Hepatocyte (in vitro differentiated cells): ENCODE results near the gene VWF. TPM values are rescaled to one million over a fixed set of nuclear protein-coding genes. Genes with fewer than 3 reads are reported as not detected.

ENCODE experiments used
- DNase-seq: peaks from one replicate; pipeline ENCODE4 v3.0.0-alpha.2; 2016; ENCODE audit warnings: low spot score
- H2AFZ ChIP-seq: fragments of 200-600 bp; sonication (generic); 2 replicates; pipeline ENCODE4 v1.6.0; 2016; ENCODE audit warnings: antibody characterized with exemption, mild to moderate bottlenecking
- H3K27ac ChIP-seq: fragments of 200-600 bp; sonication (generic); 2 replicates; pipeline ENCODE4 v1.5.1; 2016; ENCODE audit warnings: mild to moderate bottlenecking
- H3K27me3 ChIP-seq: fragments of 200-600 bp; sonication (generic); 2 replicates; pipeline ENCODE4 v1.6.1; 2016
- H3K36me3 ChIP-seq: fragments of 200-600 bp; sonication (generic); replicated peaks from 2 replicates; pipeline ENCODE4 v1.5.1; 2016; ENCODE audit warnings: low read depth; ENCODE audit not compliant: insufficient read depth
- H3K4me1 ChIP-seq: fragments of 200-600 bp; sonication (generic); 2 replicates; pipeline ENCODE4 v1.5.1; 2016; ENCODE audit warnings: mild to moderate bottlenecking, moderate library complexity; ENCODE audit not compliant: insufficient read depth
- H3K4me2 ChIP-seq: fragments of 200-600 bp; sonication (generic); 2 replicates; pipeline ENCODE4 v1.6.0; 2016
- H3K4me3 ChIP-seq: fragments of 200-600 bp; sonication (generic); 2 replicates; pipeline ENCODE4 v1.5.1; 2016; ENCODE audit warnings: mild to moderate bottlenecking
- H3K79me2 ChIP-seq: fragments of 200-600 bp; sonication (generic); 2 replicates; pipeline ENCODE4 v1.6.0; 2017; ENCODE audit warnings: mild to moderate bottlenecking
- H3K9me2 ChIP-seq: fragments of 200-600 bp; sonication (generic); replicated peaks from 2 replicates; pipeline ENCODE4 v1.6.0; 2017; ENCODE audit warnings: mild to moderate bottlenecking; ENCODE audit not compliant: insufficient read depth
- H3K9me3 ChIP-seq: fragments of 200-600 bp; sonication (generic); 2 replicates; pipeline ENCODE4 v1.5.1; 2016; ENCODE audit warnings: low read depth, mild to moderate bottlenecking
- H4K20me1 ChIP-seq: fragments of 200-600 bp; sonication (generic); 2 replicates; pipeline ENCODE4 v1.6.0; 2016; ENCODE audit warnings: mild to moderate bottlenecking; ENCODE audit not compliant: insufficient read depth, poor library complexity, severe bottlenecking
- EZH2 ChIP-seq: fragments of 200-600 bp; sonication (generic); IDR thresholded peaks from 2 replicates; pipeline ENCODE4 v1.6.1; 2016; ENCODE audit warnings: antibody characterized with exemption, mild to moderate bottlenecking, borderline replicate concordance
- EZH2phosphoT487 ChIP-seq: fragments of 200-600 bp; sonication (generic); IDR thresholded peaks from one replicate; pipeline ENCODE4 v1.6.1; 2018; ENCODE audit warnings: antibody characterized with exemption, mild to moderate bottlenecking, low read depth, moderate library complexity; ENCODE audit not compliant: unreplicated experiment, severe bottlenecking
- WGBS: methylation state at CpG from one replicate; pipeline ENCODE4 v1.1.6; 2016; ENCODE audit warnings: low lambda C conversion rate; ENCODE audit errors: missing lambda C conversion rate; 5-methylcytosine and 5-hydroxymethylcytosine counted together
- polyA plus RNA-seq: library from polyadenylated mRNA; unstranded; fragments of >200 nt; fragmentation: Nextera tagmentation; extraction: Ambion mirVana; gene quantifications from 2 replicates; pipeline ENCODE4 v1.2.1, GENCODE V29; 2016
- total RNA-seq: library from RNA; depleted of rRNA; stranded (reverse); fragments of >200 nt; gene quantifications from 2 replicates; pipeline ENCODE4 v1.2.3, GENCODE V29; 2014
- TF ChIP-seq, protein P1 (sequence below): fragments of 200-600 bp; sonication (generic); IDR thresholded peaks from 2 replicates; pipeline ENCODE4 v1.5.1; 2016; ENCODE audit warnings: antibody characterized with exemption, mild to moderate bottlenecking; ENCODE audit not compliant: poor library complexity

Gene VWF
- total RNA-seq (0.04 and 0.20 TPM in 2 replicates), polyA plus RNA-seq (0.77 TPM in 1 of 2 replicates, not detected in the other)

DNA sequence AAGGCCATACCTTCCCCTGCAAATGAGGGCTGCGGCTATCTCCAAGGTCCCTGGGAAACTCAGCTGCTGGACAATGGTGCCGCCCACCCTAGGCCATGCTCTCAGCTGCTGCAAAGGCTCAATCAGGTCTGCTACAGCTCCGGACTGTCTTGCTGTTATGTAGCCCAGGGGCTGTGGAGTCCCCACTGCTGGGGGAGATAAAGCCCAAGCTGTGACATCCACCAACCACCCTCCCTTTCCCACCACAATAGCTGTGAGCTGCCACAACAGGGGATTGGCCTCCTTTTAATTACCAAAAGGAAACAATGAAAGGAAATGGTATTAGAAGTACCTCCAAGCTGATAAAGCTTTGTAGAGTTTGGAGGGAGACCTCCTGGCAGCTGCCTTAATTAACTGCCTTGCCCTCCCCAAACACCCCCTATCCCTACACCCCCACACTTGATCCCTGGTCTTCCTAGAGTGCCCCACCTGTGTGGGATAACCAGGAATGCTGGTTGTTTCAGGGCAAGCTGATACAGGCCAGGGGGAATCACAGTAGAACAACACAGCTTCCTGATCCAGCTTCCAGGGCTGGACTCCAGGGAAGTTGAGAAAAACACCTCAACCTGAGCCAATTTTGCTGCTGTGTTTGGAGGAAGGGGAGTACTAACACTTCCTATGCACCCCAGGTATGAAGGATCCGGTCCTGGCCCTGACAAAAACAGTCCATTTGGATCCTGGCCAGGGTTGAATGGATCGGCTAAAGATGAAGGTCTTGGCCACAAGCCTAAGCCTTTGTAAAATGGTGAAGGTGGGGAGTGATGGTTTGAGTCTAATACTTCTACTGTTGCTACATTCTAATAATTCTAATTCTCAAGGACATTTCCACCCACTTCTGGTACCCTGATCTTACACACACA is at the start of gene VWF:
TSS of gene VWF (minus strand) at position 260 of the 899 bp plus-strand sequence. CDS start 1,474 bp downstream, outside the sequence.
- H3K4me1 ChIP-seq, result no peaks in the 10 kb centered on the region
- no peaks in the 10 kb centered on the region for H3K9me3 ChIP-seq
- WGBS, result 62% methylated on average over 5 of the region's 5 CpGs
- no peak within 1 kb of the TSS for H3K4me2 ChIP-seq
- DNase-seq, result no peak
- no peaks in the 10 kb centered on the region for H3K36me3 ChIP-seq
- H3K79me2 ChIP-seq, result no peaks in the 10 kb centered on the region
- H2AFZ ChIP-seq, result no peak within 1 kb of the TSS
- H4K20me1 ChIP-seq, result no peaks in the 10 kb centered on the region
- no peak within 1 kb of the TSS for H3K27ac ChIP-seq
- TF ChIP-seq EZH2, result no peak
- TF ChIP-seq, protein P1, sequence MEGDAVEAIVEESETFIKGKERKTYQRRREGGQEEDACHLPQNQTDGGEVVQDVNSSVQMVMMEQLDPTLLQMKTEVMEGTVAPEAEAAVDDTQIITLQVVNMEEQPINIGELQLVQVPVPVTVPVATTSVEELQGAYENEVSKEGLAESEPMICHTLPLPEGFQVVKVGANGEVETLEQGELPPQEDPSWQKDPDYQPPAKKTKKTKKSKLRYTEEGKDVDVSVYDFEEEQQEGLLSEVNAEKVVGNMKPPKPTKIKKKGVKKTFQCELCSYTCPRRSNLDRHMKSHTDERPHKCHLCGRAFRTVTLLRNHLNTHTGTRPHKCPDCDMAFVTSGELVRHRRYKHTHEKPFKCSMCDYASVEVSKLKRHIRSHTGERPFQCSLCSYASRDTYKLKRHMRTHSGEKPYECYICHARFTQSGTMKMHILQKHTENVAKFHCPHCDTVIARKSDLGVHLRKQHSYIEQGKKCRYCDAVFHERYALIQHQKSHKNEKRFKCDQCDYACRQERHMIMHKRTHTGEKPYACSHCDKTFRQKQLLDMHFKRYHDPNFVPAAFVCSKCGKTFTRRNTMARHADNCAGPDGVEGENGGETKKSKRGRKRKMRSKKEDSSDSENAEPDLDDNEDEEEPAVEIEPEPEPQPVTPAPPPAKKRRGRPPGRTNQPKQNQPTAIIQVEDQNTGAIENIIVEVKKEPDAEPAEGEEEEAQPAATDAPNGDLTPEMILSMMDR, result no peak
- TF ChIP-seq EZH2phosphoT487, result no peak
- H3K9me2 ChIP-seq, result no peaks in the 10 kb centered on the region
- no peak within 1 kb of the TSS for H3K4me3 ChIP-seq
- H3K27me3 ChIP-seq, result no peaks in the 10 kb centered on the region

- Histone ChIP-seq H3K79me2 (no peaks in the 10 kb centered on the region), H3K27me3 (no peaks in the 10 kb centered on the region), H3K4me1 (no peaks in the 10 kb centered on the region), H2AFZ (no peak overlapping the region), H3K4me3 (no peak overlapping the region), H4K20me1 (no peaks in the 10 kb centered on the region), H3K9me2 (no peaks in the 10 kb centered on the region), H3K36me3 (no peaks in the 10 kb centered on the region), H3K27ac (no peak overlapping the region), H3K4me2 (no peak overlapping the region), H3K9me3 (no peaks in the 10 kb centered on the region)
- WGBS, result 93% methylated on average over 4 of the region's 4 CpGs
- DNase-seq, result no peak
- TF ChIP-seq EZH2phosphoT487, result no peak
- TF ChIP-seq EZH2, result no peak
- TF ChIP-seq, protein P1, result no peak
Observed at GRCh38 chr12:6172862-6173261, 48.4 kb upstream of the VWF start.

- DNase-seq, result no peak
- no peaks in the 10 kb centered on the region for H3K79me2 ChIP-seq
- no peak overlapping the region for H3K4me2 ChIP-seq
- H3K36me3 ChIP-seq, result no peaks in the 10 kb centered on the region
- peaks cover 4% of the 10 kb centered on the region for H3K4me1 ChIP-seq
- no peaks in the 10 kb centered on the region for H4K20me1 ChIP-seq
- no peak overlapping the region for H3K4me3 ChIP-seq
- H3K27me3 ChIP-seq, result no peaks in the 10 kb centered on the region
- no peaks in the 10 kb centered on the region for H3K9me2 ChIP-seq
- H2AFZ ChIP-seq, result no peak overlapping the region
- WGBS, result 96% methylated on average over 15 of the region's 15 CpGs
- H3K27ac ChIP-seq, result no peak overlapping the region
- H3K9me3 ChIP-seq, result no peaks in the 10 kb centered on the region
- TF ChIP-seq EZH2 (no peak), EZH2phosphoT487 (no peak)
- TF ChIP-seq, protein P1, result no peak
Observed at GRCh38 chr12:6172086-6172485, 47.6 kb upstream of the VWF start.
